Coronary artery (tissue), 2 donors: Measurements from ENCODE around the gene EXOC3L2.

Experiments used
- DNase-seq: peaks from one replicate; pipeline ENCODE4 v3.0.0-alpha.2; 2017; ENCODE audit warnings: low spot score
- H3K27ac ChIP-seq, 2 donors: fragments of 200-600 bp; sonication (generic); one replicate each; pipeline ENCODE4 v1.5.1; 2016 to 2019
- H3K4me3 ChIP-seq: fragments of 200-600 bp; sonication (generic); 2 replicates; pipeline ENCODE4 v1.5.1; 2016; ENCODE audit warnings: mild to moderate bottlenecking, moderate library complexity
- TF ChIP-seq, protein P1 (sequence below): fragments of 200-600 bp; sonication (generic); IDR thresholded peaks from one replicate; pipeline ENCODE4 v1.5.1; 2019; ENCODE audit warnings: antibody characterized with exemption

Gene EXOC3L2

DNA sequence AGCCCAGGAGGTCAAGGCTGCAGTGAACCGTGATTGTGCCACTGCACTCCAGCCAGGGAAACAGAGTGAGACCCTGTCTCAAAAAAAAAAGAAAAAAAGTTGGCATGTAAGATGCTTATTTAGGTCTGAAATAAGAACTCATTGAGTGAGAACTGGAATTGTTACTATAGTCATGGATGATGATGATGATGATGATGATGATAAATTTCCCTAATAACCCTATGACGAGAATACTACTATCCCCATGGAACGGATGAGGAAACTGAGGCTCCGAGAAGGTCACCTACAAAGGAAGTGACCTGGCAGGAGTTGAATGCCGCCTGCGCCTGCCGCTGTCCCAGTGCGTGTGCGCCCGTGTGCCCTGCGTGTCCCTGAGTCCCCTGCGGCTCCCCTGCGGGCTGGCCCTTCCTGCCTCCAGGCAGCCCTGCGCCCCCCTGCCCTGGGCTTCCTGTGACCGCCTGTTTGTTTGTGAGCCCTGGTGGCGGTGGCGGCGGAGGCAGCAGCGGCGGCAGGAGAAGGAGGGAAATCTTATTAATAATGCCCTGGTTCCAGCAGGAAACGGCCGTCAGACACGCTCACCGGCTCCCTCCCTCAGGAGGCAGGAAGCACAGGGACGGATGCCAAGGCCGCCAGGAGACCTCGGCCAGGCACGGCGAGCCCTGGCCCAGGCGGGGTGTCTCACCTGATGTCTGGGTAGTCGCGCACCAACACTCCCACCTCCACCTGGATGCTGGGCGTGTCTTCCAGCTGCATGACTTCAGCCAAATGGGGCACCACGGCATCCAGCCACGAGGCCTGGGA lies 29.6 kb downstream of the EXOC3L2 start:
- DNase-seq, result no peak
- Histone ChIP-seq H3K4me3 (no peak overlapping the region), H3K27ac (no peak overlapping the region)
- TF ChIP-seq, protein P1, sequence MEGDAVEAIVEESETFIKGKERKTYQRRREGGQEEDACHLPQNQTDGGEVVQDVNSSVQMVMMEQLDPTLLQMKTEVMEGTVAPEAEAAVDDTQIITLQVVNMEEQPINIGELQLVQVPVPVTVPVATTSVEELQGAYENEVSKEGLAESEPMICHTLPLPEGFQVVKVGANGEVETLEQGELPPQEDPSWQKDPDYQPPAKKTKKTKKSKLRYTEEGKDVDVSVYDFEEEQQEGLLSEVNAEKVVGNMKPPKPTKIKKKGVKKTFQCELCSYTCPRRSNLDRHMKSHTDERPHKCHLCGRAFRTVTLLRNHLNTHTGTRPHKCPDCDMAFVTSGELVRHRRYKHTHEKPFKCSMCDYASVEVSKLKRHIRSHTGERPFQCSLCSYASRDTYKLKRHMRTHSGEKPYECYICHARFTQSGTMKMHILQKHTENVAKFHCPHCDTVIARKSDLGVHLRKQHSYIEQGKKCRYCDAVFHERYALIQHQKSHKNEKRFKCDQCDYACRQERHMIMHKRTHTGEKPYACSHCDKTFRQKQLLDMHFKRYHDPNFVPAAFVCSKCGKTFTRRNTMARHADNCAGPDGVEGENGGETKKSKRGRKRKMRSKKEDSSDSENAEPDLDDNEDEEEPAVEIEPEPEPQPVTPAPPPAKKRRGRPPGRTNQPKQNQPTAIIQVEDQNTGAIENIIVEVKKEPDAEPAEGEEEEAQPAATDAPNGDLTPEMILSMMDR, result no peak

DNA sequence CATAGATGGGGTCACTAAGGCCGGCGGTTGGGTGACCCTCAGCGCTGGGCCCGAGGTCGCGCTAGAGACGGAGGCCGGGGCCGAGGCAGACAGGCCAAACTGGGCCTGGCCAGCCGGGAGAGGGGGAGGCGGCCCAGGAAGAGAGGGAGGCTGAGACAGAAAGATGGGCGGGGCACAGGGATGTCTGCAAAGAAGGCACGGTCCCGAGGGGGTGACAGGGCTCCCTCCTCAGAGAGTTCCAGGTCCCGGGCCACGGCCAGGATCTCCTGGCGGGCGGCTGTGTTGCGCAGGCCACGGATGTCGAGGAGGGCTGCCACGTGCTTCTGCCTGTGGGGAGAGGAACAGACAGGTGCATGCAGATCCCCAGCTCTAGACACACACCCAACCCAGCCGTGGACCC lies 32.2 kb downstream of the EXOC3L2 start:
- H3K27ac ChIP-seq, result peak overlapping the region in 1 of 2 donors; percentile 37

DNA sequence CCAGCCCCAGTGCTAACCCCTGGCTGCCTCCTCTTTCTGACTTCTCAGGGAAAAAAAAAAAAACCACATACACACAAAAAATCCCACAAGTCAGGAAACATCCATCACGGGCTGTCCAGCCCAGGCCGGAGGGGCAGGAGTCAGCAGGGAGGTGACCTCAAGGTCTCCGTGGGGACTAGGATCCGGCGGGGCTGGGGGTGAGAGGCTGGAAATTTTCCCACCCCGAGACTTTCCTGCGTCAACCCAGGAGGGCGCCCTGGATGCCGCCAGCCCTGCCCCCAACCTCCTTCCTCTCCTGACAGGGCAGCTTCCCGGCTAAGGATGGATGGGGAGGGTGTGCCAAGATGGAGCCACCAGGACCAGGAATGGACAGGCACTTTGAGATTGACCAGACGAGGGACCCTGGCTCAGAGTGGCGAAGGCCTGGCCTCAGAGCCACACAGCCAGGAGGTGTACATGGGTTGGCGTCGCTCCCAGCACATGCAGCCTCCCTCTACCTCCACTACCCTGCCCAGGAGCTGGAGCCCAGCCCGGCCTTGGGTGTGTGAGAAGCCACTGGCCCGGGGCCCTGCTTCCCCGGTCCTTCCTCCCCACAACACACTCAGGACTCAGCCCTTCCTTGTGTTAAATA lies 33.3 kb downstream of the EXOC3L2 start:
- Histone ChIP-seq H3K4me3 (no peak overlapping the region), H3K27ac (peak overlapping the region in 1 of 2 donors; percentile 22)
- DNase-seq, result no peak
- TF ChIP-seq, protein P1, result no peak

More for the DNA sequence above, 32.2 kb downstream of the EXOC3L2 start:
- TF ChIP-seq, protein P1, result no peak
- DNase-seq, result no peak
- no peak overlapping the region for H3K4me3 ChIP-seq

DNA sequence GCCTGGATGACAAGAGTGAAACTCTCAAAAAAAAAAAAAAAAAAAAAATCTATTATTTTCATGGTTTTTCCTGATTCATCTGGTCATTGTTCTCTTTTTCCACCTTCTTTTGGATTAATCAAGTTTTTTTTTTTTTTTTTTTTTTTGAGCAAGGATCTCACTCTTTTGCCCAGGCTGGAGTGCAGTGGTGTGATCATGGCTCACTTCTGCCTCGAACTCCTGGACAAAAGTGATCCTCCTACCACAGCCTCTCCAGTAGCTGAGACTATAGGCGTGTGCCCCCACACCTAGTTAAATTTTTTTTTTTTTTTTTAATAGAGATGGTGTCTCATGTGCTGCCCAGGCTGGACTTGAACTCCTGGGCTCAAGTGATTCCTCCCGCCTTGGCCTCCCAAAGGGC lies 38.9 kb downstream of the EXOC3L2 start:
- Histone ChIP-seq H3K27ac (no peak overlapping the region), H3K4me3 (no peak overlapping the region)
- TF ChIP-seq, protein P1, result no peak
- DNase-seq, result no peak

DNA sequence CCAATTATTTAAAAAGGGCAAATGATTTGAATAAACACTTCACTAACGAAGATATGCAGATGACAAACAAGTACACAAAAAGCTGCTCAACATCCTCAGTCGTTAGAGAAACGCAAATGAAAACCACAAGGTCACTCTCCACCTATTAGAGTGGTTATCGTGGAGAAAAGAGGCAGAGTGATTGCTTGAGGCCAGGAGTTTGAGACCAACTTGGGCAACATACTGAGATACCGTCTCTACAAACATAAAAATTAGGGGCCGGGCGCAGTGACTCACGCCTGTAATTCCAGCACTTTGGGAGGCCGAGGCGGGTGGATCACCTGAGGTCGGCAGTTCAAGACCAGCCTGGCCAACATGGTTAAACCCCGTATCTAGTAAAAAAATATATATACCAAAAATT lies 39.4 kb downstream of the EXOC3L2 start:
- no peak overlapping the region for H3K4me3 ChIP-seq
- H3K27ac ChIP-seq, result no peak overlapping the region
- TF ChIP-seq, protein P1, result no peak
- DNase-seq, result no peak

DNA sequence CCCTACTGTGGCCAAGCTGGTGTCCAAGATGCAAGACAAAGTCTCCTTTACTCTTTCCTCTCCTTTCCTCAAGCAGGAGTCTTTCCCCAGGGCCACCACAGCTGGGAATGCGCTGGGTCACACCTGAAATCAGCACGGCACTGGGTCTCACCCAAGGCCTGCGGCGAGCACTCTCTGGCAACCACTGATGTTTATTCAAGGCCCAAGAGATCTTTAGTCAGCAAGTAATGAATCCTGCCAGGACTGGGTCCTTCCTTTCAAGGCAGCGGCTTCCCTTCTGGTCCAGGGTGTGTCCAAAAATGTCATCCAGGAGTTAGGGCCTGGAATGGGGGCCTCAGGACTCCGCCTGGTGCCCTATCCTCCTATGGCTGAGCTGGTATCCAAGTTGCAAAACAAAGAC lies 42.6 kb downstream of the EXOC3L2 start:
- no peak overlapping the region for H3K4me3 ChIP-seq
- no peak for DNase-seq
- no peak overlapping the region for H3K27ac ChIP-seq
- TF ChIP-seq, protein P1, result no peak

DNA sequence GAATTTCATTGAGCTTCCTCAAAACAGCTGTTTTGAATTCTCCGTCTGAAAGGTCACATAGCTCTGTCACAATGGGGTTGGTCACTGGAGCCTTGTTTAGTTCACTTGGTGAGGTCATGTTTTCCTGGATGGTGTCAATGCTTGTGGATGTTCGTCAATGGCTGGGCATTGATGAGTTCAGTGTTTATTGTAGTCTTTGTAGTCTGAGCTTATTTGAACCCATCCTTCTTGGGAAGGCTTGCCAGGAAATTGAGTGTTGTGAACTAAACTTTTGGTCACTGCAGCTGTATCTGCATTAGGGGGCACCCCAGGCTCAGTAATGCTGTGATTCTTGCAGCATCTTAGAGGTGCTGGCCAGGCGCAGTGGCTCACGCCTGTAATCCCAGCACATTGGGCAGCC lies 44.6 kb downstream of the EXOC3L2 start:
- TF ChIP-seq, protein P1, result no peak
- no peak for DNase-seq
- no peak overlapping the region for H3K27ac ChIP-seq
- H3K4me3 ChIP-seq, result no peak overlapping the region
